ENCODE data around the gene APC.

DNA sequence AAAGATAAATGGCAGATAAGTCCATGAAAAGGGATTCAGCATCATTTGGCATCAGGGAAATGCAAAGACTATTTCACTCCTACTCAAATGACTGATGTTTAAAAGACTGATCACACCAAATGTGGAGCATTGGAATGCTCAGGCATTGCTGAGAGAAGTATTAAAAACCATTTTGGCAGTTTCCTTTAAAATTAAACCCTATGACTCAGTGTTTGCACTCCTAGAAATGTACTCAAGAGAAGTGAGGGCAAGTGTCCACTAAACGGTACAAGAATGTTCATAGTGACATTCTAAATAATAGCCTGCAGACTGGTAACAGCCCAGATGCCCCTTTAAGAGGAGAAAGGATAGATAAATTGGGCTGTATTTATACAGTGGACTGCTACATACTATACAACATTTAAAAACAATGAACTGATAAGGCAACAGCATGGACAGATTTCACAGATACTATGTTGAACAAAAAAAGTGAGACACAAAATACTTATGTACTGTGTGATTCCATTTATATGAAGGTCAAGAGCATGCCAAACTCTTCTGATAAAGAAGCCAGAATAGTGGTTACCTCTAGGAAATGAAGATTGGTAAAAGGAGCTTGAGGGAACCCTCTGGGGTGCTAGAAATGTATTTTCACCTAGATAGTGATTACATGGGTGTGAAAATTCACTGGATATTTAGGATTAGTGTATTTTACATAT lies 24.6 kb downstream of the APC start:
- TF ChIP-seq, protein P1, sequence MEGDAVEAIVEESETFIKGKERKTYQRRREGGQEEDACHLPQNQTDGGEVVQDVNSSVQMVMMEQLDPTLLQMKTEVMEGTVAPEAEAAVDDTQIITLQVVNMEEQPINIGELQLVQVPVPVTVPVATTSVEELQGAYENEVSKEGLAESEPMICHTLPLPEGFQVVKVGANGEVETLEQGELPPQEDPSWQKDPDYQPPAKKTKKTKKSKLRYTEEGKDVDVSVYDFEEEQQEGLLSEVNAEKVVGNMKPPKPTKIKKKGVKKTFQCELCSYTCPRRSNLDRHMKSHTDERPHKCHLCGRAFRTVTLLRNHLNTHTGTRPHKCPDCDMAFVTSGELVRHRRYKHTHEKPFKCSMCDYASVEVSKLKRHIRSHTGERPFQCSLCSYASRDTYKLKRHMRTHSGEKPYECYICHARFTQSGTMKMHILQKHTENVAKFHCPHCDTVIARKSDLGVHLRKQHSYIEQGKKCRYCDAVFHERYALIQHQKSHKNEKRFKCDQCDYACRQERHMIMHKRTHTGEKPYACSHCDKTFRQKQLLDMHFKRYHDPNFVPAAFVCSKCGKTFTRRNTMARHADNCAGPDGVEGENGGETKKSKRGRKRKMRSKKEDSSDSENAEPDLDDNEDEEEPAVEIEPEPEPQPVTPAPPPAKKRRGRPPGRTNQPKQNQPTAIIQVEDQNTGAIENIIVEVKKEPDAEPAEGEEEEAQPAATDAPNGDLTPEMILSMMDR (IDR thresholded peaks at IDR 0.05; ENCODE audit: insufficient read depth, low read length) = no peak
- TF ChIP-seq POLR2AphosphoS5 (IDR thresholded peaks at IDR 0.05; ENCODE audit: low read depth) = no peak

All from HL-60 (cell line).